Endothelial cell of umbilical vein (primary cell): ENCODE results near the gene EPS8L1. TPM values are rescaled to one million over a fixed set of nuclear protein-coding genes. Genes with fewer than 3 reads are reported as not detected.

Experiments used
- BruUV-seq: library from RNA; stranded (reverse); fragments of 400-500 nt; replicated peaks from 2 replicates; lab custom pipeline; 2021; lab: Mats Ljungman, UMichigan
- CTCF ChIA-PET: fragments of 300-600, 350-600 bp; sonication (Branson Sonifier 250); formaldehyde crosslinking; loops from one replicate; lab custom pipeline; 2021; ENCODE audit warnings: antibody characterized with exemption, inconsistent platforms; lab: Charles Lee
- POLR2A ChIA-PET: fragments of 300-600, 350-600 bp; sonication (Branson Sonifier 250); formaldehyde crosslinking; loops from one replicate; lab custom pipeline; 2021; ENCODE audit warnings: antibody characterized with exemption, inconsistent platforms; lab: Charles Lee
- DNase-seq: peaks from one replicate; pipeline ENCODE4 v3.0.0-alpha.2; 2011; ENCODE audit warnings: low read depth, low spot score
- FAIRE-seq: peaks from 2 replicates; lab custom pipeline; 2011; peaks lifted over from hg19 to GRCh38; lab: Jason Lieb, UNC
- H2AFZ ChIP-seq: 2 replicates; pipeline ENCODE4 v1.6.0; 2012; ENCODE audit warnings: low read depth, low read length, control low read depth, inconsistent platforms
- H3K27ac ChIP-seq: 2 replicates; pipeline ENCODE4 v1.5.1; 2011; ENCODE audit warnings: low read depth, mild to moderate bottlenecking, control low read depth, low read length, moderate library complexity; ENCODE audit not compliant: insufficient read depth
- H3K27me3 ChIP-seq, 2 experiments: 2 replicates each; pipeline versions ENCODE4 v1.6.0 to v1.6.1; 2011; ENCODE audit warnings: low read length in 2 of 2, mixed read lengths in 1 of 2; ENCODE audit not compliant: control insufficient read depth in 2 of 2, insufficient read depth in 2 of 2
- H3K36me3 ChIP-seq, 2 experiments: 2 replicates in 1 of 2; 3 replicates in 1 of 2; pipeline ENCODE4 v1.5.1; 2011; ENCODE audit warnings: low read length in 2 of 2, mild to moderate bottlenecking in 1 of 2, moderate library complexity in 1 of 2; ENCODE audit not compliant: control insufficient read depth in 2 of 2, insufficient read depth in 2 of 2; ENCODE audit errors: extremely low read depth in 1 of 2
- H3K4me1 ChIP-seq: 3 replicates; pipeline ENCODE4 v1.5.1; 2011; ENCODE audit warnings: mild to moderate bottlenecking, low read length; ENCODE audit not compliant: control insufficient read depth, insufficient read depth; ENCODE audit errors: extremely low read depth
- H3K4me2 ChIP-seq: 2 replicates; pipeline ENCODE4 v1.6.1; 2011; ENCODE audit warnings: low read length, control low read depth, mixed read lengths; ENCODE audit not compliant: insufficient read depth
- H3K4me3 ChIP-seq, 3 experiments: fragments of 200-600 bp in 1 of 3; sonication (generic), shearing (Covaris generic) in 1 of 3; replicated peaks in 1 of 3; 2 replicates each; pipeline ENCODE4 v1.5.1; 2011 to 2016; ENCODE audit warnings: control low read depth in 3 of 3, low read length in 3 of 3, mild to moderate bottlenecking in 2 of 3, inconsistent platforms in 1 of 3, low read depth in 1 of 3, moderate library complexity in 1 of 3; ENCODE audit not compliant: insufficient read depth in 1 of 3
- H3K79me2 ChIP-seq: 2 replicates; pipeline ENCODE4 v1.6.0; 2012; ENCODE audit warnings: low read length, inconsistent platforms; ENCODE audit not compliant: control insufficient read depth, insufficient read depth
- H3K9ac ChIP-seq: replicated peaks from 2 replicates; pipeline ENCODE3; 2011; ENCODE audit warnings: low read length, control low read depth; ENCODE audit not compliant: insufficient read depth; ENCODE audit errors: extremely low read depth
- H3K9me1 ChIP-seq: replicated peaks from 3 replicates; pipeline ENCODE4 v1.6.0; 2011; ENCODE audit warnings: mild to moderate bottlenecking, low read length; ENCODE audit not compliant: control insufficient read depth, insufficient read depth; ENCODE audit errors: extremely low read depth
- H3K9me3 ChIP-seq: replicated peaks from 2 replicates; pipeline ENCODE4 v1.5.1; 2012; ENCODE audit warnings: low read length, inconsistent platforms; ENCODE audit not compliant: control insufficient read depth, insufficient read depth
- H4K20me1 ChIP-seq: replicated peaks from 2 replicates; pipeline ENCODE3; 2011; ENCODE audit warnings: mild to moderate bottlenecking, low read length; ENCODE audit not compliant: control insufficient read depth, insufficient read depth; ENCODE audit errors: extremely low read depth
- CTCF ChIP-seq, 2 donors: IDR thresholded peaks; 1 replicate in 1 of 2; 2 replicates in 1 of 2; pipeline ENCODE4 v1.5.1; 2011; ENCODE audit warnings: low read length in 2 of 2, mild to moderate bottlenecking in 2 of 2, moderate library complexity in 2 of 2, control low read depth in 1 of 2, inconsistent platforms in 1 of 2, low read depth in 1 of 2; ENCODE audit not compliant: insufficient read depth in 1 of 2; ENCODE audit errors: extremely low read depth in 1 of 2
- EZH2 ChIP-seq: IDR thresholded peaks from 2 replicates; pipeline ENCODE4 v1.6.1; 2012; ENCODE audit warnings: borderline replicate concordance, low read depth, mild to moderate bottlenecking, moderate library complexity, low read length, inconsistent platforms; ENCODE audit not compliant: severe bottlenecking
- FOS ChIP-seq: IDR thresholded peaks from 2 replicates; pipeline ENCODE4 v1.6.1; 2011; ENCODE audit warnings: mild to moderate bottlenecking, low read length, moderate library complexity, borderline replicate concordance; ENCODE audit not compliant: insufficient read depth
- GATA2 ChIP-seq: IDR thresholded peaks from 2 replicates; pipeline ENCODE4 v1.7.0; 2011; ENCODE audit warnings: low read depth, mild to moderate bottlenecking, moderate library complexity, mixed read lengths, low read length; ENCODE audit not compliant: insufficient read length, insufficient read depth
- MAX ChIP-seq: IDR thresholded peaks from 2 replicates; pipeline ENCODE4 v1.6.1; 2011; ENCODE audit not compliant: insufficient read depth, insufficient read length
- MYC ChIP-seq: IDR thresholded peaks from one replicate; pipeline ENCODE4 v1.6.1; 2011; ENCODE audit warnings: mild to moderate bottlenecking, low read depth, low read length
- POLR2A ChIP-seq: IDR thresholded peaks from 2 replicates; pipeline ENCODE4 v1.6.1; 2012; ENCODE audit warnings: low read depth, mild to moderate bottlenecking, control low read depth, low read length
- dilution Hi-C: fragments of 300-500 bp; cut with MboI; formaldehyde crosslinking; loops from one replicate; pipeline ENCODE4 v1.15.0; 2019; ENCODE audit warnings: low sequenced_read_pairs; ENCODE audit not compliant: extremely low pct_ligation_motif_present
- intact Hi-C: fragments of 100-400 bp; cut with micrococcal nuclease; formaldehyde crosslinking; loops from one replicate; pipeline ENCODE4 v1.10.0; 2022
- polyA plus RNA-seq, 4 experiments: library from polyadenylated mRNA; depleted of rRNA in 3 of 4; stranded (reverse) in 3 of 4; unstranded in 1 of 4; fragments of >200 nt; gene quantifications; 2 replicates each; pipeline versions ENCODE4 v1.2.1 to v1.2.3, GENCODE V29; 2011 to 2012; ENCODE audit warnings: missing spikeins in 1 of 4
- total RNA-seq: library from RNA; stranded (reverse); gene quantifications from 2 replicates; pipeline ENCODE4 v1.2.3, GENCODE V29; 2021

Gene EPS8L1
- total and polyA plus RNA-seq, 2 donors (not counting 3 experiments of a cell fraction or from before 2014, with no cell fraction given): 15.9 to 28.9 TPM

GRCh38 chr19:55079400-55080038, 3.9 kb downstream of the EPS8L1 start:
- ChIA-PET CTCF (interaction anchor here (2.4 kb wide), 1 partner anchor 11 kb away, joined by 9 read pairs; no protein-coding TSS in a partner anchor), POLR2A (no interaction called here)
- intact Hi-C loops: loop anchor here (2.0 to 5.0 kb wide), 4 partner anchors 19 to 1041 kb away; partner anchors contain the start of genes LENG9 and ZNF787
- no peak overlapping the region for H3K4me2 ChIP-seq
- H3K9ac ChIP-seq: no peak overlapping the region
- no peak overlapping the region for H3K4me3 ChIP-seq
- no peaks in the 10 kb centered on the region for H3K36me3 ChIP-seq
- no peak for DNase-seq
- FAIRE-seq: no peak
- no peaks in the 10 kb centered on the region for H4K20me1 ChIP-seq
- H3K4me1 ChIP-seq: peaks cover 18% of the 10 kb centered on the region
- no TSS peak for BruUV-seq
- dilution Hi-C loops: no loop called here
- H3K27ac ChIP-seq: no peak overlapping the region
- no peaks in the 10 kb centered on the region for H3K9me1 ChIP-seq
- TF ChIP-seq POLR2A (no peak), EZH2 (peak; percentile 7)
- no peak overlapping the region for H2AFZ ChIP-seq
- peaks cover 0 to 3% of the 10 kb centered on the region in 2 experiments for H3K27me3 ChIP-seq
- no peaks in the 10 kb centered on the region for H3K79me2 ChIP-seq
- no peaks in the 10 kb centered on the region for H3K9me3 ChIP-seq

GRCh38 chr19:55080121-55080967, 4.7 kb downstream of the EPS8L1 start:
- H3K4me1 ChIP-seq: peaks cover 18% of the 10 kb centered on the region
- no peaks in the 10 kb centered on the region for H3K79me2 ChIP-seq
- ChIA-PET POLR2A (no interaction called here), CTCF (interaction anchor here (1.0 to 2.4 kb wide), 2 partner anchors 9 to 12 kb away, joined by 4 to 9 read pairs; no protein-coding TSS in a partner anchor)
- peak overlapping the region; percentile 90 for H2AFZ ChIP-seq
- no peaks in the 10 kb centered on the region for H3K36me3 ChIP-seq
- peak overlapping the region; percentile 55 to 67 (median 58) for H3K4me3 ChIP-seq
- H3K9me3 ChIP-seq: no peaks in the 10 kb centered on the region
- dilution Hi-C loops (no loop called here), intact Hi-C loops (loop anchor here (2.0 to 5.0 kb wide), 4 partner anchors 20 to 1040 kb away; partner anchors contain the start of genes LENG9 and ZNF787)
- H3K27me3 ChIP-seq: peaks cover 0 to 3% of the 10 kb centered on the region in 2 experiments
- TF ChIP-seq EZH2 (no peak), MYC (no peak), CTCF (IDR thresholded peaks at IDR 0.05; ENCODE audit: extremely low read depth in 1 of 2, insufficient read depth in 1 of 2, low read depth in 1 of 2, low read length in 2 of 2) (no peak), GATA2 (no peak), FOS (no peak), MAX (peak; percentile 23)
- FAIRE-seq (peak; percentile 76), DNase-seq (peak; percentile 47)
- H3K9me1 ChIP-seq: no peaks in the 10 kb centered on the region
- no peak overlapping the region for H3K9ac ChIP-seq
- no peaks in the 10 kb centered on the region for H4K20me1 ChIP-seq
- no TSS peak for BruUV-seq
- peak overlapping the region; percentile 84 for H3K4me2 ChIP-seq
- no peak overlapping the region for H3K27ac ChIP-seq
